Body of pancreas (tissue), 4 donors: Measurements from ENCODE around the gene OR2J3. TPM values are rescaled to one million over a fixed set of nuclear protein-coding genes. Genes with fewer than 3 reads are reported as not detected.
"Not testable (repeated sequence)": the region's sequence is repeated elsewhere in the genome, so short reads cannot be mapped to it uniquely, and the experiment has no call there.

ENCODE experiments used
- ATAC-seq: fragments of 150-250 bp; one replicate; pipeline ENCODE4 v1.9.1; 2016
- DNase-seq, 4 donors: peaks; one replicate each; pipeline ENCODE4 v3.0.0-alpha.2; 2019
- H3K27ac ChIP-seq, 4 donors: fragments of 200-600 bp; sonication (generic); 1 replicate in 3 of 4; 2 replicates in 1 of 4; pipeline versions ENCODE4 v1.5.1 to v1.6.1; 2016 to 2019; ENCODE audit warnings: mild to moderate bottlenecking in 1 of 4, mixed read lengths in 1 of 4, moderate library complexity in 1 of 4
- H3K27me3 ChIP-seq, 2 donors: fragments of 200-600 bp; sonication (generic); one replicate each; pipeline ENCODE4 v1.6.0; 2016; ENCODE audit warnings: mild to moderate bottlenecking in 1 of 2
- H3K36me3 ChIP-seq, 2 donors: fragments of 200-600 bp; sonication (generic); replicated peaks in 1 of 2; 2 replicates each; pipeline ENCODE4 v1.5.1; 2016; ENCODE audit warnings: low read depth in 2 of 2; ENCODE audit not compliant: insufficient read depth in 1 of 2
- H3K4me1 ChIP-seq: fragments of 200-600 bp; sonication (generic); one replicate; pipeline ENCODE4 v1.6.0; 2016
- H3K4me3 ChIP-seq, 2 donors: fragments of 200-600 bp; sonication (generic); 1 replicate in 1 of 2; 2 replicates in 1 of 2; pipeline ENCODE4 v1.5.1; 2016 to 2019
- H3K9me3 ChIP-seq, 3 donors: fragments of 200-600 bp; sonication (generic); 1 replicate in 2 of 3; 2 replicates in 1 of 3; pipeline ENCODE4 v1.5.1; 2016
- POLR2A ChIP-seq, 3 donors: fragments of 450-650 bp; IDR thresholded peaks; one replicate each; pipeline ENCODE4 v1.6.1; 2016; ENCODE audit warnings: antibody characterized with exemption in 3 of 3, mild to moderate bottlenecking in 2 of 3
- WGBS, 2 donors: methylation state at CpG; one replicate each; pipeline ENCODE4 v1.1.5; 2017; 5-methylcytosine and 5-hydroxymethylcytosine counted together
- intact Hi-C: fragments of 100-400 bp; cut with DNase I; formaldehyde crosslinking; loops from one replicate; pipeline ENCODE4 v1.15.1; 2023
- total RNA-seq, 2 donors: library from RNA; depleted of rRNA; stranded (reverse); fragments of >200 nt; gene quantifications; one replicate each; pipeline ENCODE4 v1.1.0, GENCODE V29; 2016
- TF ChIP-seq, protein P1 (sequence below), 7 experiments: fragments of 450-650 bp in 4 of 7; fragments of 200-600 bp in 3 of 7; sonication (generic) in 3 of 7; IDR thresholded peaks; one replicate each; pipeline ENCODE4 v1.5.1; 2016 to 2019; ENCODE audit warnings: antibody characterized with exemption in 7 of 7

The OR2J3 gene
- total RNA-seq, 2 donors from 2014 or later, result not detected

GRCh38 chr6:29112135-29112534 lies 4.3 kb downstream of the OR2J3 start:
- Histone ChIP-seq H3K4me3 (no peak overlapping the region), H3K27ac (no peak overlapping the region), H3K27me3 (no peaks in the 10 kb centered on the region), H3K36me3 (no peaks in the 10 kb centered on the region), H3K4me1 (no peaks in the 10 kb centered on the region), H3K9me3 (no peaks in the 10 kb centered on the region)
- no peak for DNase-seq
- TF ChIP-seq, protein P1, sequence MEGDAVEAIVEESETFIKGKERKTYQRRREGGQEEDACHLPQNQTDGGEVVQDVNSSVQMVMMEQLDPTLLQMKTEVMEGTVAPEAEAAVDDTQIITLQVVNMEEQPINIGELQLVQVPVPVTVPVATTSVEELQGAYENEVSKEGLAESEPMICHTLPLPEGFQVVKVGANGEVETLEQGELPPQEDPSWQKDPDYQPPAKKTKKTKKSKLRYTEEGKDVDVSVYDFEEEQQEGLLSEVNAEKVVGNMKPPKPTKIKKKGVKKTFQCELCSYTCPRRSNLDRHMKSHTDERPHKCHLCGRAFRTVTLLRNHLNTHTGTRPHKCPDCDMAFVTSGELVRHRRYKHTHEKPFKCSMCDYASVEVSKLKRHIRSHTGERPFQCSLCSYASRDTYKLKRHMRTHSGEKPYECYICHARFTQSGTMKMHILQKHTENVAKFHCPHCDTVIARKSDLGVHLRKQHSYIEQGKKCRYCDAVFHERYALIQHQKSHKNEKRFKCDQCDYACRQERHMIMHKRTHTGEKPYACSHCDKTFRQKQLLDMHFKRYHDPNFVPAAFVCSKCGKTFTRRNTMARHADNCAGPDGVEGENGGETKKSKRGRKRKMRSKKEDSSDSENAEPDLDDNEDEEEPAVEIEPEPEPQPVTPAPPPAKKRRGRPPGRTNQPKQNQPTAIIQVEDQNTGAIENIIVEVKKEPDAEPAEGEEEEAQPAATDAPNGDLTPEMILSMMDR (IDR thresholded peaks at IDR 0.05), result no peak
- TF ChIP-seq POLR2A (IDR thresholded peaks at IDR 0.05), result no peak
- WGBS, 2 donors, result 54 to 61% methylated on average over 7 of the region's 7 CpGs
- intact Hi-C loops, result no loop called here
- ATAC-seq, result no peak

- ATAC-seq, H3K4me1 ChIP-seq, H3K36me3 ChIP-seq, H3K9me3 ChIP-seq, H3K4me3 ChIP-seq, DNase-seq, intact Hi-C loops, H3K27me3 ChIP-seq, H3K27ac ChIP-seq: not testable (repeated sequence)
- 76 to 87% methylated on average over 3 of the region's 3 CpGs for WGBS, 2 donors
Observed at GRCh38 chr6:29114964-29115363, 7.1 kb downstream of the OR2J3 start.

DNA sequence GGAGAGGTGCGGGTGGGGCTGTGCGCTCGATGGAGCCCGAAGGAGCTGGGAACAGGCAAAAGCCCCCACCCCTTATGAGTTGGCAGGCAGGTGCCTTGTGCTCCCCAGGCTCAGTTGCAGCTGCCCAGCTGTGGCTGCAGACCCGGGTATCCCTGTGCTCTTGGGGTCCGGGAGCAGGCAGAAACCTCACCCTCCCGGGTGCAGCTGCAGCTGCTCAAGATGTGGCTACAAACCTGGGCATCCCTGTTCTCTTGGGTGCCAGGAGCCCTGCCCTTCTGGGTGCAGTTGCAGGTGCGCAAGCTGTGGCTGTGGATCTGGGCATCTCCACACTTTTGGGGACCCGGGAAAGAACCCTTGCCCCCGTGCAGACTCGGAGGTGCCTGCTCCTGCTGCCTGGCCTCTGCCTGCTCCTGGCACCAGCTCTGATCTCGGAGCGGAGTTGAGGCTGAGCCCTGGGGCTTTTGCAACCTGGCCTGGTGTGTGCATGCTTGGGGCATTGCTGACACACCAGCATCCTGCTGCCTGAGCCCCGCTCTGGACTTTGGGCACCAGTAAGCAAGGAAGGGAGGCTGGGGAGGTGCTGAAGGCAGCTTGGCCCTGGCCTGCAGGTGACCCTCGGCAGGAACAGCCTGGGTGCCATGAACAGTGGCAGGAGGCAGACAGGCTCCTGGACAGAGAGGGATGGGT lies 21.6 kb downstream of the OR2J3 start:
- Histone ChIP-seq H3K9me3 (no peaks in the 10 kb centered on the region), H3K4me1 (no peaks in the 10 kb centered on the region), H3K27me3 (peaks cover 0 to 6% of the 10 kb centered on the region in 2 donors), H3K27ac (no peak overlapping the region), H3K36me3 (no peaks in the 10 kb centered on the region), H3K4me3 (no peak overlapping the region)
- ATAC-seq (no peak), DNase-seq (no peak)
- intact Hi-C loops, result no loop called here
- no peak for TF ChIP-seq POLR2A (IDR thresholded peaks at IDR 0.05)
- TF ChIP-seq, protein P1 (IDR thresholded peaks at IDR 0.05), result no peak
- 54 to 55% methylated on average over 7 to 12 of the region's 15 CpGs for WGBS, 2 donors

DNA sequence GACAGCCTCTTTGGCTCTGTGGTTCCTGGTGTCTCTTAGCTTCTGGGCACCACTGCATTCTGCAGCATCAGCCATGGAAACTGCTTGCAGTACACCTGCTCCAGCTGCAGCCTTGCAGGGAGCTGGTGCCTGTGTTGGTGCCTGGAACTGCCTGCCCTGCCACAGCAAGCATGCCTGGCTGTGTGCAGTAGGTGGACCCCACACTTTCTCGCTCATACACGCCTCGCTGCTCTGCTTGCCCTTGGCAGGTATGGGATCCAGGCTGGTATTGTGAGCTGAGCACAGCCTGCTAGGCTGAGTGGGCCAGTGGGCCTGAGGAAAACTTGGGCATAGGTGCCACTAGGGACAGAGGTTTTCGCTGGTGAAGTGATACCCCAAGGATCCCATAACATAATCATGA lies 22.8 kb downstream of the OR2J3 start:
- 60 to 77% methylated on average over 2 to 4 of the region's 4 CpGs for WGBS, 2 donors
- Histone ChIP-seq H3K27me3 (peaks cover 0 to 6% of the 10 kb centered on the region in 2 donors), H3K4me1 (no peaks in the 10 kb centered on the region), H3K9me3 (no peaks in the 10 kb centered on the region), H3K36me3 (no peaks in the 10 kb centered on the region), H3K27ac (no peak overlapping the region), H3K4me3 (no peak overlapping the region)
- intact Hi-C loops, result no loop called here
- TF ChIP-seq POLR2A (IDR thresholded peaks at IDR 0.05), result no peak
- TF ChIP-seq, protein P1 (IDR thresholded peaks at IDR 0.05), result no peak
- ATAC-seq, result no peak
- no peak for DNase-seq

DNA sequence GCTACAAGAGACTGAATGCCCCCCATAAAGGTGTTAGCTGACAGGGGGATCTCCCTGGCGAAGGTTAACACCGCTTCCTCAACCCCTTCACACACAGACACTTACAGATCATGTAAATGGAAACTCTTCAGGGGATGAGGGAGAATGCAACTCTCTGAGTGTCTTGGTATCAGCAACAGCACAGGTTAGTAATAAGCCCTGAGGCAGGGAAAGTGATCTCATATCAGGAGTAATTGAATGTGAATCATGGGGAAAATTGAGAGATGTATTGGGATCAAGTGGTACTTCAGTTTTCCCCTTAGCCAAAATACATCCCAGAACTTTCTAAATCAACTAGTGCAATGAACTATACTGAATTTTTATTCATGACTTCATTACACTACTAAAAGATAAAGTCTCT lies 23.8 kb downstream of the OR2J3 start:
- H3K9me3 ChIP-seq, result no peaks in the 10 kb centered on the region
- DNase-seq (no peak), ATAC-seq (no peak)
- H3K4me1 ChIP-seq, result no peaks in the 10 kb centered on the region
- H3K36me3 ChIP-seq, result no peaks in the 10 kb centered on the region
- no peak overlapping the region for H3K27ac ChIP-seq
- TF ChIP-seq, protein P1 (IDR thresholded peaks at IDR 0.05), result no peak
- TF ChIP-seq POLR2A (IDR thresholded peaks at IDR 0.05), result no peak
- WGBS, 2 donors, result 43 to 56% methylated on average over 2 of the region's 2 CpGs
- intact Hi-C loops, result no loop called here
- H3K27me3 ChIP-seq, result peaks cover 0 to 6% of the 10 kb centered on the region in 2 donors
- no peak overlapping the region for H3K4me3 ChIP-seq
